ENCODE measurements around the gene SMARCB1. TPM values are rescaled to one million over a fixed set of nuclear protein-coding genes. Genes with fewer than 3 reads are reported as not detected.

The SMARCB1 gene
- polyA plus RNA-seq (2013, experiment 1 of 2) = 118 TPM
- polyA plus RNA-seq (2013, experiment 2 of 2) = 112 TPM

DNA sequence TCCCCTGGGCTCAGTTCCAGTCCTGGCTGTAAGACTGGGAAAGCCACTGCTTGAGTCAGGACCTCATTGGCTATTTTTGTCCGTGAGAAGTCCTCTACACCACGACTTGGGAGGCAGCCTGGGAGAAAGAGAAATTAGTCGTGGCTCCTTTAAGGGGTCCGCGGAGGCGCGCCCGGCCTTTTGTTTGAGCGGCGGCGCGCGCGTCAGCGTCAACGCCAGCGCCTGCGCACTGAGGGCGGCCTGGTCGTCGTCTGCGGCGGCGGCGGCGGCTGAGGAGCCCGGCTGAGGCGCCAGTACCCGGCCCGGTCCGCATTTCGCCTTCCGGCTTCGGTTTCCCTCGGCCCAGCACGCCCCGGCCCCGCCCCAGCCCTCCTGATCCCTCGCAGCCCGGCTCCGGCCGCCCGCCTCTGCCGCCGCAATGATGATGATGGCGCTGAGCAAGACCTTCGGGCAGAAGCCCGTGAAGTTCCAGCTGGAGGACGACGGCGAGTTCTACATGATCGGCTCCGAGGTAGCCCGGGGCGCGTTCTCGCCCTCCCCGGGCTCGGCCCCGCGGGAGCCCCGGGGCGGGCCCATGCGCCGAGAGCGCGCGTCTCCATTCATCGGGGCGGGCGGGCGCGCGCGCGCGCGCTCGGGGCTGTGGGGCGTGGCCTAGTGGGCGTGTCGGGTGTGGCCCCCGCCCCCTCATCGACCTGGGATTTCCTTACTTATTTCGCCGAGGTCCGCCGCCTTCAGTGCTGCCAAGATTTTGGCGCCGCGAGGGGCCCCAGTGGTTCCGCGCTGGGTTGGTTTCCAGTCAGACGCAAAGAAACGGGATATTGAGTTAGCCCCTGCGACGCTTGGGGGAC is at the start of gene SMARCB1:
SMARCB1 (plus strand) TSS at position 215 of the 848 bp plus-strand sequence; CDS start at position 419, 204 bp downstream.
- H3K9ac ChIP-seq (ENCODE audit: low read depth, low read length, poor library complexity) = peak within 1 kb of the TSS; percentile 97
- no CpG with 5 or more reads among the region's 97 CpGs for WGBS, 2 donors (ENCODE audit: extremely low coverage in 2 of 2, insufficient read length in 2 of 2, insufficient replicate concordance in 1 of 2)
- peaks cover 10% of the 10 kb centered on the region for H3K79me1 ChIP-seq (ENCODE audit: low read depth, low read length)
- H4K91ac ChIP-seq (ENCODE audit: low read depth, low read length, poor library complexity) = peak within 1 kb of the TSS; percentile 98
- H3K4me1 ChIP-seq (ENCODE audit: control insufficient read depth in 2 of 2, insufficient read depth in 1 of 2, low read depth in 1 of 2, low read length in 2 of 2) = peaks cover 6 to 11% of the 10 kb centered on the region in 2 donors
- H3K18ac ChIP-seq (ENCODE audit: low read length) = peak within 1 kb of the TSS; percentile 100
- H2BK12ac ChIP-seq (ENCODE audit: low read length) = peak within 1 kb of the TSS; percentile 8
- H4K8ac ChIP-seq (ENCODE audit: low read depth, low read length) = peak within 1 kb of the TSS; percentile 26
- H2BK15ac ChIP-seq (ENCODE audit: low read length) = peak within 1 kb of the TSS; percentile 55
- H3K27ac ChIP-seq (replicated peaks; ENCODE audit: low read length) = peak within 1 kb of the TSS; percentile 99
- peak within 1 kb of the TSS; percentile 98 for H3K23ac ChIP-seq (ENCODE audit: low read depth, low read length, poor library complexity)
- peak within 1 kb of the TSS; percentile 100 for H3K4ac ChIP-seq (ENCODE audit: low read length)
- peak within 1 kb of the TSS; percentile 97 for H2AK5ac ChIP-seq (ENCODE audit: low read depth, low read length)
- peak within 1 kb of the TSS; percentile 100 for H2BK5ac ChIP-seq (ENCODE audit: low read length)
- peak within 1 kb of the TSS; percentile 71 to 95 for H3K4me3 ChIP-seq (ENCODE audit: low read length in 2 of 2)
- H3K14ac ChIP-seq (ENCODE audit: low read length) = peak within 1 kb of the TSS; percentile 97
- H3K4me2 ChIP-seq (ENCODE audit: insufficient read depth, low read length, poor library complexity, severe bottlenecking) = peak within 1 kb of the TSS; percentile 54
- DNase-seq (ENCODE audit: low spot score) = peak; percentile 88
- H3K27me3 ChIP-seq (ENCODE audit: control insufficient read depth in 3 of 3, insufficient read depth in 3 of 3, low read depth in 1 of 3, low read length in 3 of 3) = no peaks in the 10 kb centered on the region
- peak within 1 kb of the TSS; percentile 93 for H2BK120ac ChIP-seq (ENCODE audit: low read depth, low read length)
- H2AFZ ChIP-seq (ENCODE audit: low read length) = peak within 1 kb of the TSS; percentile 96
- no peaks in the 10 kb centered on the region for H3K9me3 ChIP-seq (replicated peaks in 1 of 2; ENCODE audit: control insufficient read depth in 2 of 2, insufficient read depth in 1 of 2, low read depth in 1 of 2, low read length in 2 of 2)
- peaks cover 4 to 36% of the 10 kb centered on the region in 2 donors for H3K36me3 ChIP-seq (replicated peaks in 1 of 2; ENCODE audit: control insufficient read depth in 2 of 2, insufficient read depth in 2 of 2, low read length in 2 of 2)

DNA sequence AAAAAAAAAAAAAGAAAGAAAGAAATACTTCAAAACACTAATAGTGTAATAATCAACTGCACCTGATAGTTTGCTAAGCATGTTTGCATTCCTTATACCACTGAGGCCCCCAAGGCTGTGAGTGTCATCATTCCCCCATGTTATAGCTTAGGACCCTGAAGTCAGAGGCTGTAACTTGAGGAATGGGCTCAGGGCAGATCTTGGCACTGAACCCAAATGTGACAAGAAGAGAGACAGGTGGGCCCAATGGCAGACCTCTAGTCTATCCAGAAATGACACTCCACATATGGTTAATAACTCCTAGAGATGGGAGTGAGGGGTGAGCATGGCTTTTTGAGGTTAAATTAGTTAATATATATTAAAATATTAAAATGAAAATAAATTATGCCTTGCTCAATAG is 49.1 kb upstream of the SMARCB1 start:
- no peaks in the 10 kb centered on the region for H3K79me1 ChIP-seq (ENCODE audit: low read depth, low read length)
- H4K8ac ChIP-seq (ENCODE audit: low read depth, low read length) = no peak overlapping the region
- H2AFZ ChIP-seq (ENCODE audit: low read length) = no peak overlapping the region

GRCh38 chr22:23742505-23743264 is 44.1 kb upstream of the SMARCB1 start:
- no peaks in the 10 kb centered on the region for H3K4me1 ChIP-seq (ENCODE audit: control insufficient read depth in 2 of 2, insufficient read depth in 1 of 2, low read depth in 1 of 2, low read length in 2 of 2)

More for the DNA sequence above, 49.1 kb upstream of the SMARCB1 start:
- Histone ChIP-seq H3K9ac (ENCODE audit: low read depth, low read length, poor library complexity) (no peak overlapping the region), H3K4me1 (ENCODE audit: control insufficient read depth in 2 of 2, insufficient read depth in 1 of 2, low read depth in 1 of 2, low read length in 2 of 2) (no peaks in the 10 kb centered on the region), H2BK12ac (ENCODE audit: low read length) (no peak overlapping the region), H2BK15ac (ENCODE audit: low read length) (no peak overlapping the region), H2BK120ac (ENCODE audit: low read depth, low read length) (no peak overlapping the region), H3K27ac (replicated peaks; ENCODE audit: low read length) (no peak overlapping the region), H3K23ac (ENCODE audit: low read depth, low read length, poor library complexity) (no peak overlapping the region), H3K36me3 (replicated peaks in 1 of 2; ENCODE audit: control insufficient read depth in 2 of 2, insufficient read depth in 2 of 2, low read length in 2 of 2) (peaks cover 8 to 17% of the 10 kb centered on the region in 2 donors), H3K9me3 (replicated peaks in 1 of 2; ENCODE audit: control insufficient read depth in 2 of 2, insufficient read depth in 1 of 2, low read depth in 1 of 2, low read length in 2 of 2) (no peaks in the 10 kb centered on the region), H3K4ac (ENCODE audit: low read length) (no peak overlapping the region), H2BK5ac (ENCODE audit: low read length) (no peak overlapping the region), H3K4me2 (ENCODE audit: insufficient read depth, low read length, poor library complexity, severe bottlenecking) (no peak overlapping the region), H3K14ac (ENCODE audit: low read length) (no peak overlapping the region), H3K4me3 (ENCODE audit: low read length in 2 of 2) (no peak overlapping the region), H3K18ac (ENCODE audit: low read length) (no peak overlapping the region), H4K91ac (ENCODE audit: low read depth, low read length, poor library complexity) (no peak overlapping the region), H3K27me3 (ENCODE audit: control insufficient read depth in 3 of 3, insufficient read depth in 3 of 3, low read depth in 1 of 3, low read length in 3 of 3) (no peaks in the 10 kb centered on the region), H2AK5ac (ENCODE audit: low read depth, low read length) (no peak overlapping the region)
- no peak for DNase-seq (ENCODE audit: low spot score)

GRCh38 chr22:23743303-23743705 is 43.5 kb upstream of the SMARCB1 start:
- H3K27ac ChIP-seq (replicated peaks; ENCODE audit: low read length) = no peak overlapping the region
- DNase-seq (ENCODE audit: low spot score) = no peak
- H3K79me1 ChIP-seq (ENCODE audit: low read depth, low read length) = peaks cover 2% of the 10 kb centered on the region
- no peaks in the 10 kb centered on the region for H3K27me3 ChIP-seq (ENCODE audit: control insufficient read depth in 3 of 3, insufficient read depth in 3 of 3, low read depth in 1 of 3, low read length in 3 of 3)
- no peak overlapping the region for H4K91ac ChIP-seq (ENCODE audit: low read depth, low read length, poor library complexity)
- no peak overlapping the region for H3K9ac ChIP-seq (ENCODE audit: low read depth, low read length, poor library complexity)
- no peak overlapping the region for H2AK5ac ChIP-seq (ENCODE audit: low read depth, low read length)
- H3K4me2 ChIP-seq (ENCODE audit: insufficient read depth, low read length, poor library complexity, severe bottlenecking) = no peak overlapping the region
- no peak overlapping the region for H3K18ac ChIP-seq (ENCODE audit: low read length)
- H2BK120ac ChIP-seq (ENCODE audit: low read depth, low read length) = no peak overlapping the region
- no peak overlapping the region for H3K4me3 ChIP-seq (ENCODE audit: low read length in 2 of 2)
- no peak overlapping the region for H2BK15ac ChIP-seq (ENCODE audit: low read length)
- H3K14ac ChIP-seq (ENCODE audit: low read length) = no peak overlapping the region
- H2AFZ ChIP-seq (ENCODE audit: low read length) = no peak overlapping the region
- H2BK5ac ChIP-seq (ENCODE audit: low read length) = no peak overlapping the region
- no peaks in the 10 kb centered on the region for H3K9me3 ChIP-seq (replicated peaks in 1 of 2; ENCODE audit: control insufficient read depth in 2 of 2, insufficient read depth in 1 of 2, low read depth in 1 of 2, low read length in 2 of 2)
- peak overlapping the region; percentile 33 for H4K8ac ChIP-seq (ENCODE audit: low read depth, low read length)
- H2BK12ac ChIP-seq (ENCODE audit: low read length) = no peak overlapping the region
- H3K4ac ChIP-seq (ENCODE audit: low read length) = no peak overlapping the region
- peaks cover 27 to 48% of the 10 kb centered on the region in 2 donors for H3K36me3 ChIP-seq (replicated peaks in 1 of 2; ENCODE audit: control insufficient read depth in 2 of 2, insufficient read depth in 2 of 2, low read length in 2 of 2)
- no CpG with 5 or more reads among the region's 2 CpGs for WGBS, 2 donors (ENCODE audit: extremely low coverage in 2 of 2, insufficient read length in 2 of 2, insufficient replicate concordance in 1 of 2)
- H3K4me1 ChIP-seq (ENCODE audit: control insufficient read depth in 2 of 2, insufficient read depth in 1 of 2, low read depth in 1 of 2, low read length in 2 of 2) = no peaks in the 10 kb centered on the region
- no peak overlapping the region for H3K23ac ChIP-seq (ENCODE audit: low read depth, low read length, poor library complexity)

More at GRCh38 chr22:23742505-23743264, 44.1 kb upstream of the SMARCB1 start:
- H3K4me2 ChIP-seq (ENCODE audit: insufficient read depth, low read length, poor library complexity, severe bottlenecking) = no peak overlapping the region
- peak overlapping the region in 1 of 2 donors; percentile 17 for H3K4me3 ChIP-seq (ENCODE audit: low read length in 2 of 2)
- no peak overlapping the region for H2BK12ac ChIP-seq (ENCODE audit: low read length)
- DNase-seq (ENCODE audit: low spot score) = no peak
- no peak overlapping the region for H2BK15ac ChIP-seq (ENCODE audit: low read length)
- no peak overlapping the region for H4K91ac ChIP-seq (ENCODE audit: low read depth, low read length, poor library complexity)
- no peaks in the 10 kb centered on the region for H3K27me3 ChIP-seq (ENCODE audit: control insufficient read depth in 3 of 3, insufficient read depth in 3 of 3, low read depth in 1 of 3, low read length in 3 of 3)
- no peak overlapping the region for H2AK5ac ChIP-seq (ENCODE audit: low read depth, low read length)
- H2BK120ac ChIP-seq (ENCODE audit: low read depth, low read length) = no peak overlapping the region
- no peak overlapping the region for H3K23ac ChIP-seq (ENCODE audit: low read depth, low read length, poor library complexity)
- H3K79me1 ChIP-seq (ENCODE audit: low read depth, low read length) = peaks cover 2% of the 10 kb centered on the region
- no peak overlapping the region for H4K8ac ChIP-seq (ENCODE audit: low read depth, low read length)
- peaks cover 27 to 48% of the 10 kb centered on the region in 2 donors for H3K36me3 ChIP-seq (replicated peaks in 1 of 2; ENCODE audit: control insufficient read depth in 2 of 2, insufficient read depth in 2 of 2, low read length in 2 of 2)
- H2BK5ac ChIP-seq (ENCODE audit: low read length) = no peak overlapping the region
- H3K9ac ChIP-seq (ENCODE audit: low read depth, low read length, poor library complexity) = peak overlapping the region; percentile 63
- H3K4ac ChIP-seq (ENCODE audit: low read length) = no peak overlapping the region
- H3K14ac ChIP-seq (ENCODE audit: low read length) = no peak overlapping the region
- no peaks in the 10 kb centered on the region for H3K9me3 ChIP-seq (replicated peaks in 1 of 2; ENCODE audit: control insufficient read depth in 2 of 2, insufficient read depth in 1 of 2, low read depth in 1 of 2, low read length in 2 of 2)
- H3K27ac ChIP-seq (replicated peaks; ENCODE audit: low read length) = no peak overlapping the region
- no peak overlapping the region for H2AFZ ChIP-seq (ENCODE audit: low read length)
- no CpG with 5 or more reads among the region's 7 CpGs for WGBS, 2 donors (ENCODE audit: extremely low coverage in 2 of 2, insufficient read length in 2 of 2, insufficient replicate concordance in 1 of 2)
- H3K18ac ChIP-seq (ENCODE audit: low read length) = no peak overlapping the region
